Keratinocyte (primary cell): Measurements from ENCODE around the gene CTAG1A.
"Not testable (repeated sequence)": the region's sequence is repeated elsewhere in the genome, so short reads cannot be mapped to it uniquely, and the experiment has no call there.

Experiments used
- EZH2 ChIP-seq: IDR thresholded peaks from one replicate; pipeline ENCODE4 v1.6.1; 2012; ENCODE audit warnings: inconsistent platforms, mild to moderate bottlenecking, low read length, moderate library complexity
- TF ChIP-seq, protein P1 (sequence below), 3 experiments: IDR thresholded peaks in 1 of 3; conservative IDR thresholded peaks in 1 of 3; optimal IDR thresholded peaks in 1 of 3; 2 replicates in 2 of 3; 3 replicates in 1 of 3; pipeline versions ENCODE3 to v1.5.1; 2011; ENCODE audit warnings: low read length in 3 of 3, mild to moderate bottlenecking in 3 of 3, moderate library complexity in 2 of 3, control low read depth in 1 of 3, inconsistent platforms in 1 of 3; ENCODE audit not compliant: insufficient read depth in 2 of 3; ENCODE audit errors: extremely low read depth in 1 of 3

DNA sequence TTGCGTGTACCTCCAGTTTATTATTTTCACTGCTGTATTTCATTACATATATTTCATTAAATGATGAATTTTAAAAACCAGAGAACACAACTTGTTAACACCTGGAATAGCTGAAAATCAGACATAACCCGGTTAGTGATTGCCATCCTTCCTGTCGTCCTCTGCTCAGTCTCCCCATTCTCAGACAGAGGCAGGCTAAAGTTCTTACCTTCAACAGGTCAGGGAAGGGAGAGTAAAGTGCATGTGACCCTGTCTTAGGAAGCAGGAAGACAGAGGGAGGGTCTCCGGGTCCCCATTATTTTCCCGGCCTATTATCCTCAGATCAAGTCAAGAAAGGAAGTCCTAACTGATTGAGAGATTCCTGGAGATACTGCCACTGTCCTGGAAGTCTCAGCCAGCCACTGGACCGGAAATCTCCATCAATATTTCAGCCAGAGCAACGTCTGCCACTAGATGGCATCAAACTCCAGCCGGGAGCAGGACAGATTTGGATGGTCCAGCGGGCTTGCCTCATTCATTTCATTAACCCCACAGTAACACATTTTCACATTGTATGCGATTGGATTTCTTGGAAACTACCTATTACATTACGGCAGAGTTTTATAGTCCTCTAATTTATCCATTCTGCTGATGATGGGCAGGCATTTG, 36.0 kb downstream of the CTAG1A start:
- TF ChIP-seq, protein P1, sequence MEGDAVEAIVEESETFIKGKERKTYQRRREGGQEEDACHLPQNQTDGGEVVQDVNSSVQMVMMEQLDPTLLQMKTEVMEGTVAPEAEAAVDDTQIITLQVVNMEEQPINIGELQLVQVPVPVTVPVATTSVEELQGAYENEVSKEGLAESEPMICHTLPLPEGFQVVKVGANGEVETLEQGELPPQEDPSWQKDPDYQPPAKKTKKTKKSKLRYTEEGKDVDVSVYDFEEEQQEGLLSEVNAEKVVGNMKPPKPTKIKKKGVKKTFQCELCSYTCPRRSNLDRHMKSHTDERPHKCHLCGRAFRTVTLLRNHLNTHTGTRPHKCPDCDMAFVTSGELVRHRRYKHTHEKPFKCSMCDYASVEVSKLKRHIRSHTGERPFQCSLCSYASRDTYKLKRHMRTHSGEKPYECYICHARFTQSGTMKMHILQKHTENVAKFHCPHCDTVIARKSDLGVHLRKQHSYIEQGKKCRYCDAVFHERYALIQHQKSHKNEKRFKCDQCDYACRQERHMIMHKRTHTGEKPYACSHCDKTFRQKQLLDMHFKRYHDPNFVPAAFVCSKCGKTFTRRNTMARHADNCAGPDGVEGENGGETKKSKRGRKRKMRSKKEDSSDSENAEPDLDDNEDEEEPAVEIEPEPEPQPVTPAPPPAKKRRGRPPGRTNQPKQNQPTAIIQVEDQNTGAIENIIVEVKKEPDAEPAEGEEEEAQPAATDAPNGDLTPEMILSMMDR (optimal IDR thresholded peaks at IDR 0.05 in 1 of 3, IDR thresholded peaks at IDR 0.05 in 1 of 3, conservative IDR thresholded peaks at IDR 0.05 in 1 of 3; ENCODE audit: extremely low read depth in 1 of 3, insufficient read depth in 2 of 3, low read length in 3 of 3) = not testable (repeated sequence)
- not testable (repeated sequence) for TF ChIP-seq EZH2
